OCI-LY7 (cell line): ENCODE measurements around the gene TMEM43. TPM values are rescaled to one million over a fixed set of nuclear protein-coding genes. Genes with fewer than 3 reads are reported as not detected.

ENCODE experiments used
- BruUV-seq: library from RNA; stranded (reverse); fragments of 400-500 nt; replicated peaks from 2 replicates; lab custom pipeline; 2021; lab: Mats Ljungman, UMichigan
- CTCF ChIA-PET: fragments of 300-600 bp; sonication (Branson Sonifier 250); formaldehyde crosslinking; loops from one replicate; lab custom pipeline; 2022; ENCODE audit warnings: antibody characterized with exemption; ENCODE audit not compliant: unreplicated experiment; lab: Charles Lee
- POLR2A ChIA-PET: fragments of 300-600 bp; sonication (Branson Sonifier 250); formaldehyde crosslinking; loops from one replicate; lab custom pipeline; 2022; ENCODE audit warnings: antibody characterized with exemption; lab: Charles Lee
- DNase-seq: peaks from one replicate; pipeline ENCODE4 v3.0.0-alpha.2; 2015; ENCODE audit warnings: low spot score
- H2AFZ ChIP-seq: fragments of 200-600 bp; sonication (generic), shearing (Covaris generic); 2 replicates; pipeline ENCODE4 v1.6.1; 2014; ENCODE audit warnings: mild to moderate bottlenecking, antibody characterized with exemption, low read length, moderate library complexity
- H3K27ac ChIP-seq: fragments of 200-600 bp; sonication (generic); 2 replicates; pipeline ENCODE4 v1.5.1; 2014; ENCODE audit warnings: mixed run types, low read depth, mild to moderate bottlenecking, moderate library complexity, low read length, inconsistent platforms; ENCODE audit not compliant: poor library complexity, severe bottlenecking
- H3K36me3 ChIP-seq: fragments of 200-600 bp; sonication (generic); 2 replicates; pipeline ENCODE4 v1.6.1; 2014; ENCODE audit warnings: mild to moderate bottlenecking, antibody characterized with exemption, low read length, moderate library complexity, mixed read lengths; ENCODE audit not compliant: insufficient read depth
- H3K4me1 ChIP-seq: fragments of 200-600 bp; sonication (generic); 2 replicates; pipeline ENCODE4 v1.5.1; 2014; ENCODE audit warnings: mild to moderate bottlenecking, low read length; ENCODE audit not compliant: insufficient read depth, poor library complexity, severe bottlenecking
- H3K4me2 ChIP-seq: fragments of 200-600 bp; sonication (generic); 2 replicates; pipeline ENCODE4 v1.6.1; 2014; ENCODE audit warnings: mild to moderate bottlenecking, low read length
- H3K4me3 ChIP-seq: fragments of 200-600 bp; sonication (generic); 2 replicates; pipeline ENCODE4 v1.5.1; 2014; ENCODE audit warnings: mild to moderate bottlenecking, low read depth, low read length; ENCODE audit not compliant: poor library complexity, severe bottlenecking
- H3K79me2 ChIP-seq: fragments of 200-600 bp; sonication (generic); 2 replicates; pipeline ENCODE4 v1.6.1; 2016; ENCODE audit warnings: low read depth, mild to moderate bottlenecking, low read length, moderate library complexity, mixed read lengths; ENCODE audit not compliant: insufficient read depth
- H3K9me2 ChIP-seq: fragments of 200-600 bp; sonication (generic); 2 replicates; pipeline ENCODE4 v1.6.1; 2016; ENCODE audit warnings: mild to moderate bottlenecking, low read length, mixed read lengths; ENCODE audit not compliant: insufficient read depth
- H3K9me3 ChIP-seq: fragments of 200-600 bp; sonication (generic); 2 replicates; pipeline ENCODE4 v1.6.1; 2014; ENCODE audit warnings: mild to moderate bottlenecking, mixed run types, low read length, mixed read lengths
- H4K20me1 ChIP-seq: fragments of 200-600 bp; sonication (generic); 2 replicates; pipeline ENCODE4 v1.6.1; 2014; ENCODE audit warnings: mild to moderate bottlenecking, antibody characterized with exemption, low read length, moderate library complexity, mixed read lengths; ENCODE audit not compliant: insufficient read depth
- CTCF ChIP-seq: fragments of 200-600 bp; sonication (generic); conservative IDR thresholded peaks from 2 replicates; pipeline ENCODE4 v1.5.1; 2014; ENCODE audit warnings: mild to moderate bottlenecking, antibody characterized with exemption, low read length, moderate library complexity, mixed read lengths
- EZH2phosphoT487 ChIP-seq: fragments of 200-600 bp; sonication (generic); IDR thresholded peaks from 2 replicates; pipeline ENCODE4 v1.6.1; 2018; ENCODE audit warnings: low read depth, borderline replicate concordance, mild to moderate bottlenecking, mixed run types, antibody characterized with exemption, low read length, moderate library complexity, mixed read lengths
- intact Hi-C: fragments of 100-400 bp; cut with micrococcal nuclease; formaldehyde crosslinking; loops from one replicate; pipeline ENCODE4 v1.10.0; 2022; ENCODE audit not compliant: unreplicated experiment
- total RNA-seq, 2 experiments: library from RNA; depleted of rRNA in 1 of 2; stranded (reverse); fragments of >200 nt in 1 of 2; shearing (Covaris generic) in 1 of 2; gene quantifications; 2 replicates each; pipeline ENCODE4 v1.2.3, GENCODE V29; 2014 to 2022

The TMEM43 gene
- total RNA-seq, 2 experiments from 2014 or later: 19.7 to 22.2 TPM

GRCh38 chr3:14170531-14171159 is 45.8 kb downstream of the TMEM43 start:
- CTCF ChIA-PET: no interaction called here
- TF ChIP-seq CTCF (no peak), EZH2phosphoT487 (no peak)
- H3K4me1 ChIP-seq: peaks cover 18% of the 10 kb centered on the region
- intact Hi-C loops: no loop called here
- H3K9me3 ChIP-seq: no peaks in the 10 kb centered on the region
- no peak overlapping the region for H3K27ac ChIP-seq
- H3K79me2 ChIP-seq: peaks cover 29% of the 10 kb centered on the region
- no peak overlapping the region for H2AFZ ChIP-seq
- POLR2A ChIA-PET: interaction anchor here (0.9 to 1.2 kb wide), 2 partner anchors 9 to 28 kb away, joined by 3 to 4 read pairs; no protein-coding TSS in a partner anchor
- peaks cover 11% of the 10 kb centered on the region; the same call in 1 of the 2 replicates for H4K20me1 ChIP-seq
- BruUV-seq: no TSS peak
- DNase-seq: no peak
- H3K9me2 ChIP-seq: no peaks in the 10 kb centered on the region
- no peak overlapping the region for H3K4me2 ChIP-seq
- H3K36me3 ChIP-seq: peaks cover 71% of the 10 kb centered on the region
- H3K4me3 ChIP-seq: no peak overlapping the region

GRCh38 chr3:14172496-14172895 is 47.6 kb downstream of the TMEM43 start:
- intact Hi-C loops: no loop called here
- BruUV-seq: no TSS peak
- no peak overlapping the region for H2AFZ ChIP-seq
- no peaks in the 10 kb centered on the region for H3K9me2 ChIP-seq
- no peak overlapping the region for H3K27ac ChIP-seq
- H3K4me3 ChIP-seq: no peak overlapping the region
- ChIA-PET CTCF (no interaction called here), POLR2A (interaction anchor here (0.6 kb wide), 1 partner anchor 27 kb away, joined by 3 read pairs; no protein-coding TSS in a partner anchor)
- H3K4me1 ChIP-seq: peaks cover 37% of the 10 kb centered on the region
- peaks cover 16% of the 10 kb centered on the region; the same call in 1 of the 2 replicates for H4K20me1 ChIP-seq
- H3K9me3 ChIP-seq: no peaks in the 10 kb centered on the region
- no peak overlapping the region for H3K4me2 ChIP-seq
- peaks cover 48% of the 10 kb centered on the region for H3K79me2 ChIP-seq
- DNase-seq: no peak
- TF ChIP-seq EZH2phosphoT487 (no peak), CTCF (no peak)
- peaks cover 58% of the 10 kb centered on the region for H3K36me3 ChIP-seq

GRCh38 chr3:14174483-14174882 is 49.6 kb downstream of the TMEM43 start:
- intact Hi-C loops: no loop called here
- BruUV-seq: no TSS peak
- Histone ChIP-seq H2AFZ (no peak overlapping the region), H4K20me1 (peaks cover 16% of the 10 kb centered on the region; the same call in 1 of the 2 replicates), H3K27ac (peak overlapping the region; percentile 79), H3K79me2 (peaks cover 63% of the 10 kb centered on the region), H3K4me2 (peak overlapping the region; percentile 74), H3K4me1 (peaks cover 40% of the 10 kb centered on the region), H3K9me3 (no peaks in the 10 kb centered on the region), H3K4me3 (peak overlapping the region; percentile 60), H3K36me3 (peaks cover 38% of the 10 kb centered on the region), H3K9me2 (no peaks in the 10 kb centered on the region)
- POLR2A ChIA-PET: interaction anchor here (1.0 to 1.3 kb wide), 6 partner anchors 8 to 55 kb away, joined by 3 to 4 read pairs (median 4); partner anchors contain the start of genes CHCHD4 and TMEM43
- TF ChIP-seq CTCF (no peak), EZH2phosphoT487 (no peak)
- DNase-seq: no peak
- CTCF ChIA-PET: no interaction called here
